Measurements from ENCODE around the gene SDK1.

SDK1 gene

DNA sequence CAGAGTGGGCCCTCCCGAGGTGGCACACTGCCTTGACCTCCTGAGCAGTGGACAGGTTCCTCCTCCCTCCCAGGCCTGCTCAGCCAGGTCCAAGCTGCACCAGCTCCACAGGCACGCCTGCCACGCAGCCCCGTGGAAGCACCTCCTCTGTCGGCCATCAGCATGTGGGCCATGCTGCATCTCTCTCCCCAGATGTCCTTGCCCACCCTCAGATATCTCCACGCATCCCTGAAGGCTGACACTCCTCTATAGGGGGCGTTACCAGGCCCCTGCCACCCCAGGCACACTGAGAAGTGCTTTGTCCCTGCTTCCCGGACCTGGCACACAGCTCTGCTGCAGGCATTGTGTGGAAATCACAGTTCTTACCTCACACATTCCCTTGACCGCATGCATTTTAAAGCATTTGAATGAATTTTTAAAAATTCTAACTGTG lies 598.5 kb downstream of the SDK1 start:
- Histone ChIP-seq H4K12ac (ENCODE audit: low read depth, low read length) (no peak overlapping the region), H3K9me3 (ENCODE audit: insufficient read depth, low read depth, low read length) (no peaks in the 10 kb centered on the region), H3K23ac (ENCODE audit: low read length) (no peak overlapping the region), H4K91ac (ENCODE audit: low read depth, low read length) (no peak overlapping the region), H3K79me2 (ENCODE audit: control insufficient read depth, insufficient read depth, low read length, poor library complexity) (no peaks in the 10 kb centered on the region), H3K14ac (ENCODE audit: low read length) (no peak overlapping the region), H3K4me3 (ENCODE audit: low read depth, low read length) (no peak overlapping the region), H2BK120ac (ENCODE audit: insufficient read depth, low read length, poor library complexity) (no peak overlapping the region), H3K9ac (ENCODE audit: low read length) (no peak overlapping the region), H3K4me1 (ENCODE audit: control insufficient read depth in 1 of 2, insufficient read depth in 2 of 2, low read length in 2 of 2) (no peaks in the 10 kb centered on the region), H3K27ac (ENCODE audit: low read depth, low read length) (no peak overlapping the region), H2BK5ac (ENCODE audit: low read depth, low read length, poor library complexity) (no peak overlapping the region), H2BK12ac (ENCODE audit: low read length) (no peak overlapping the region), H3K18ac (ENCODE audit: low read length) (no peak overlapping the region), H4K8ac (ENCODE audit: low read depth, low read length) (no peak overlapping the region), H3K27me3 (ENCODE audit: insufficient read depth, low read length) (no peaks in the 10 kb centered on the region), H3K4me2 (ENCODE audit: low read length) (no peak overlapping the region), H3K4ac (ENCODE audit: low read depth, low read length) (no peak overlapping the region), H2AFZ (ENCODE audit: insufficient read depth, low read length, poor library complexity) (no peak overlapping the region), H3K79me1 (ENCODE audit: low read length) (no peaks in the 10 kb centered on the region), H3K36me3 (ENCODE audit: control insufficient read depth in 1 of 2, insufficient read depth in 2 of 2, low read length in 2 of 2) (no peaks in the 10 kb centered on the region), H2AK5ac (ENCODE audit: low read length) (no peak overlapping the region)
- DNase-seq: peak; percentile 78 to 92
- no CpG with 5 or more reads among the region's 9 CpGs for WGBS (ENCODE audit: extremely low coverage, insufficient coverage, insufficient read length)

DNA sequence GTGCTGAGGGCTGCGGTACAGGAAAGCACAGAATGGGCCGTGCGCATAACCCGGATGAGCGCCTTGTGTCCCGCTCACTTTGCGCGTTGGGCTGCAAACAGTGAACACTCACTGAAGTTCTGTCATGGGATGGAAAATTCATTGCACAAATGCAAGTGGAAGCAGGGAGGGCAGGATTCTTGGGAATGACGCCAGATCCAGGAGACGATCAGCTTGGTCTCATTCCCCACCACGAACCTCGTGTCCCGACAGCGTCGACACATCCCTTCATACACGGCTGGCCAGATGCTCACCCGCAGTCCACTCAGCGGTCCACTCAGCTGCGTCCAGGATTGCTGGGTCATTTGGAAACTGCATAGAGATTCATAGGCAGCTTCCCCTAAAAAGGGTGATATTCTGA lies 607.1 kb downstream of the SDK1 start:
- peak overlapping the region; percentile 20 for H3K4me3 ChIP-seq (ENCODE audit: low read depth, low read length)
- H3K79me1 ChIP-seq (ENCODE audit: low read length): no peaks in the 10 kb centered on the region
- H3K36me3 ChIP-seq (ENCODE audit: control insufficient read depth in 1 of 2, insufficient read depth in 2 of 2, low read length in 2 of 2): no peaks in the 10 kb centered on the region
- H3K4me2 ChIP-seq (ENCODE audit: low read length): no peak overlapping the region
- no peak overlapping the region for H2BK12ac ChIP-seq (ENCODE audit: low read length)
- WGBS (ENCODE audit: extremely low coverage, insufficient coverage, insufficient read length): no CpG with 5 or more reads among the region's 19 CpGs
- no peak overlapping the region for H3K14ac ChIP-seq (ENCODE audit: low read length)
- no peak overlapping the region for H2BK120ac ChIP-seq (ENCODE audit: insufficient read depth, low read length, poor library complexity)
- H3K27ac ChIP-seq (ENCODE audit: low read depth, low read length): no peak overlapping the region
- H2AFZ ChIP-seq (ENCODE audit: insufficient read depth, low read length, poor library complexity): no peak overlapping the region
- H4K12ac ChIP-seq (ENCODE audit: low read depth, low read length): no peak overlapping the region
- no peak overlapping the region for H3K4ac ChIP-seq (ENCODE audit: low read depth, low read length)
- peaks cover 2% of the 10 kb centered on the region for H3K9me3 ChIP-seq (ENCODE audit: insufficient read depth, low read depth, low read length)
- peaks cover 6% of the 10 kb centered on the region in 2 experiments for H3K4me1 ChIP-seq (ENCODE audit: control insufficient read depth in 1 of 2, insufficient read depth in 2 of 2, low read length in 2 of 2)
- no peaks in the 10 kb centered on the region for H3K27me3 ChIP-seq (ENCODE audit: insufficient read depth, low read length)
- no peak overlapping the region for H4K91ac ChIP-seq (ENCODE audit: low read depth, low read length)
- H2AK5ac ChIP-seq (ENCODE audit: low read length): no peak overlapping the region
- H3K9ac ChIP-seq (ENCODE audit: low read length): no peak overlapping the region
- H3K79me2 ChIP-seq (ENCODE audit: control insufficient read depth, insufficient read depth, low read length, poor library complexity): no peaks in the 10 kb centered on the region
- H3K23ac ChIP-seq (ENCODE audit: low read length): no peak overlapping the region
- H3K18ac ChIP-seq (ENCODE audit: low read length): no peak overlapping the region
- DNase-seq: no peak
- H2BK5ac ChIP-seq (ENCODE audit: low read depth, low read length, poor library complexity): no peak overlapping the region
- no peak overlapping the region for H4K8ac ChIP-seq (ENCODE audit: low read depth, low read length)

DNA sequence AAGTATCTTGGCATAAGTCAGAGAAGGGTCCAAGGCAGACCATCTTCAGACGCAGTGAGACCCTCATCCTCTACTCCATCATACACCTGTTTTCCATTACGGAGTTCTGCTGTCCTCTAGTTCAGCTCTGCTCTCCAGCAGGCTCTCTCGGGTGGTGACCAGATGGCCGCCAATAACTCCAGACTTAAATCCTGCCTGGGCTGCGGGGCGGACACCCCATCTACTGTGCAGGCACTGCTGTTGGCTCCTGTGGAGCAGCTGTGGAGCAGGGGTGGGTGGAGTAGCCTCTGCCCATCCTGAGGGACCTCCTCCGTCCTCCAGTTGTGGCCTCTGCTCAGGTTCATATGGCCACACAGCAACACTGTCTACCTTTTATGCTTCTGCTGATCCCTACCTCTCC lies 608.1 kb downstream of the SDK1 start:
- no peak overlapping the region for H3K18ac ChIP-seq (ENCODE audit: low read length)
- H3K9me3 ChIP-seq (ENCODE audit: insufficient read depth, low read depth, low read length): peaks cover 2% of the 10 kb centered on the region
- no peak for DNase-seq
- H3K14ac ChIP-seq (ENCODE audit: low read length): no peak overlapping the region
- no peak overlapping the region for H3K4me2 ChIP-seq (ENCODE audit: low read length)
- H4K91ac ChIP-seq (ENCODE audit: low read depth, low read length): no peak overlapping the region
- no peak overlapping the region for H2AK5ac ChIP-seq (ENCODE audit: low read length)
- H3K27ac ChIP-seq (ENCODE audit: low read depth, low read length): no peak overlapping the region
- H3K36me3 ChIP-seq (ENCODE audit: control insufficient read depth in 1 of 2, insufficient read depth in 2 of 2, low read length in 2 of 2): no peaks in the 10 kb centered on the region
- H2BK5ac ChIP-seq (ENCODE audit: low read depth, low read length, poor library complexity): no peak overlapping the region
- H2AFZ ChIP-seq (ENCODE audit: insufficient read depth, low read length, poor library complexity): no peak overlapping the region
- no peak overlapping the region for H4K12ac ChIP-seq (ENCODE audit: low read depth, low read length)
- H3K79me1 ChIP-seq (ENCODE audit: low read length): no peaks in the 10 kb centered on the region
- peaks cover 6% of the 10 kb centered on the region in 2 experiments for H3K4me1 ChIP-seq (ENCODE audit: control insufficient read depth in 1 of 2, insufficient read depth in 2 of 2, low read length in 2 of 2)
- no peak overlapping the region for H3K23ac ChIP-seq (ENCODE audit: low read length)
- no peak overlapping the region for H3K4me3 ChIP-seq (ENCODE audit: low read depth, low read length)
- H3K4ac ChIP-seq (ENCODE audit: low read depth, low read length): no peak overlapping the region
- H3K27me3 ChIP-seq (ENCODE audit: insufficient read depth, low read length): no peaks in the 10 kb centered on the region
- H3K9ac ChIP-seq (ENCODE audit: low read length): no peak overlapping the region
- H2BK12ac ChIP-seq (ENCODE audit: low read length): no peak overlapping the region
- WGBS (ENCODE audit: extremely low coverage, insufficient coverage, insufficient read length): no CpG with 5 or more reads among the region's 7 CpGs
- H4K8ac ChIP-seq (ENCODE audit: low read depth, low read length): no peak overlapping the region
- no peak overlapping the region for H2BK120ac ChIP-seq (ENCODE audit: insufficient read depth, low read length, poor library complexity)
- no peaks in the 10 kb centered on the region for H3K79me2 ChIP-seq (ENCODE audit: control insufficient read depth, insufficient read depth, low read length, poor library complexity)

DNA sequence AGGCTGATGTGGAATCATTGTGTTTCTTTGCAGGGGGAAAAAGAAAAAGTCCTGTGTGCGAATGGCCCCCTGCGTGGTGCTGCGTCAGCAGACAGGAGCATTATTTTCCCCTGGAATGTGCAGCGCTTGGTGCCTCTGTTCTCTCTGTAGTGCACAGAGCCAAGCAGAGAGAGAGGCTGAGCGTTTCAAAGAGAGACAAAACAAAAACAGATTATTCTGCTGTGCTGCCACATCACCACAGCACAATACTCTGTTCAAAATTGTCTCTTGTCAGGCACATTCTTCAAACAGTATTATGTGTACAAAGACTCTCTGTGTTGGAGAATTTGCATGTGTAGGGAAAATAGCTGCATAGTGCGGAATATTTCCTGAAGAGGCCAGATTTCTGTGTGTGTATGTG lies 609.0 kb downstream of the SDK1 start:
- H3K4me1 ChIP-seq (ENCODE audit: control insufficient read depth in 1 of 2, insufficient read depth in 2 of 2, low read length in 2 of 2): peaks cover 6% of the 10 kb centered on the region in 2 experiments
- H2BK5ac ChIP-seq (ENCODE audit: low read depth, low read length, poor library complexity): no peak overlapping the region
- H3K36me3 ChIP-seq (ENCODE audit: control insufficient read depth in 1 of 2, insufficient read depth in 2 of 2, low read length in 2 of 2): no peaks in the 10 kb centered on the region
- H2BK12ac ChIP-seq (ENCODE audit: low read length): no peak overlapping the region
- no peak overlapping the region for H3K23ac ChIP-seq (ENCODE audit: low read length)
- H3K79me1 ChIP-seq (ENCODE audit: low read length): no peaks in the 10 kb centered on the region
- H3K4me3 ChIP-seq (ENCODE audit: low read depth, low read length): no peak overlapping the region
- no CpG with 5 or more reads among the region's 6 CpGs for WGBS (ENCODE audit: extremely low coverage, insufficient coverage, insufficient read length)
- no peak overlapping the region for H3K4me2 ChIP-seq (ENCODE audit: low read length)
- no peak overlapping the region for H2AFZ ChIP-seq (ENCODE audit: insufficient read depth, low read length, poor library complexity)
- no peaks in the 10 kb centered on the region for H3K79me2 ChIP-seq (ENCODE audit: control insufficient read depth, insufficient read depth, low read length, poor library complexity)
- H3K9ac ChIP-seq (ENCODE audit: low read length): no peak overlapping the region
- no peak overlapping the region for H4K12ac ChIP-seq (ENCODE audit: low read depth, low read length)
- no peak overlapping the region for H3K27ac ChIP-seq (ENCODE audit: low read depth, low read length)
- no peak overlapping the region for H3K14ac ChIP-seq (ENCODE audit: low read length)
- no peak overlapping the region for H2AK5ac ChIP-seq (ENCODE audit: low read length)
- no peak overlapping the region for H3K4ac ChIP-seq (ENCODE audit: low read depth, low read length)
- no peak for DNase-seq
- H3K27me3 ChIP-seq (ENCODE audit: insufficient read depth, low read length): no peaks in the 10 kb centered on the region
- H3K9me3 ChIP-seq (ENCODE audit: insufficient read depth, low read depth, low read length): peaks cover 2% of the 10 kb centered on the region
- H4K91ac ChIP-seq (ENCODE audit: low read depth, low read length): no peak overlapping the region
- H2BK120ac ChIP-seq (ENCODE audit: insufficient read depth, low read length, poor library complexity): no peak overlapping the region
- H3K18ac ChIP-seq (ENCODE audit: low read length): no peak overlapping the region
- no peak overlapping the region for H4K8ac ChIP-seq (ENCODE audit: low read depth, low read length)

All from trophoblast cell (in vitro differentiated cells and primary cell).